Ovary (tissue), 1 donor: ENCODE results near the gene CHRNE.

Experiments
- EP300 ChIP-seq: sonication (generic); formaldehyde crosslinking; IDR thresholded peaks from one replicate; pipeline ENCODE4 v1.6.1; 2017; ENCODE audit warnings: antibody characterized with exemption
- POLR2A ChIP-seq: fragments of 450-650 bp; IDR thresholded peaks from one replicate; pipeline ENCODE4 v1.6.1; 2017; ENCODE audit warnings: antibody characterized with exemption, mild to moderate bottlenecking, moderate library complexity

DNA sequence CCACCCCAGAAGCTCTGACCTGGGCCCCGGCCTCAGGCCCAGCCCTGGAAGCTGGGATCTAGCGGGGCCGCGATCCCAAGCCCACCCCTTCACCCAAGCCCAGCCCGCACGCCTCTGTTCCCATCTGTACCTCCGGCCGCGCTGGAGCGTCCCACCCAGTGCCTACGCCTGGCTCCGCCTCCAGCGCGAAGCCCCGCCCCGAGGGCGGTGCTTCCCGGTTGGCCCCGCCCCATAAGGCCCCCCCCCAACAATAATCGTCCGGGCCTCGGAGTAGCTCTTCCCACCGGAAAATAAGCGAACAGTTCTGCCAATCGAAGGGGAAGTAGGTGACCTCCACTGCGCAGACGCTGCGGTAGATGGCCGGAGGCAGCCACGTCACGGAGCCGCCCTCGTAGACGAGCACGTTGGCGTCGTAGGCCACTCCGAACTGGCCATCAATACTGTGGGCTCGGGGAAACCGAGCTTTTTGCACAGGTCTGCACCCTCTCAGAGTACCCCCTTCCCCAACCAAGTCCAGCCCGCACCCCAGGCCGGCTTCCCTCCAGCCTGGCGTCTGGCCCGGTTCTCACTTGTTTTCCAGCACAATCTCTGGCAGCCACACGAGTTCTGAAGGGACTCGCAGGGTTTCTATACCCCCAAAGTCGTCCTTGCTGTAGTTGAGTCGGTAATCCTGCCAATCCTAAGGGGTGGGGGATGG lies 1.1 kb downstream of the CHRNE start:
- TF ChIP-seq POLR2A (no peak), EP300 (no peak)
